Measurements from ENCODE around the gene CAMLG.

The CAMLG gene

GRCh38 chr5:134784241-134784920 is 46.0 kb downstream of the CAMLG start:
- no peak for DNase-seq

DNA sequence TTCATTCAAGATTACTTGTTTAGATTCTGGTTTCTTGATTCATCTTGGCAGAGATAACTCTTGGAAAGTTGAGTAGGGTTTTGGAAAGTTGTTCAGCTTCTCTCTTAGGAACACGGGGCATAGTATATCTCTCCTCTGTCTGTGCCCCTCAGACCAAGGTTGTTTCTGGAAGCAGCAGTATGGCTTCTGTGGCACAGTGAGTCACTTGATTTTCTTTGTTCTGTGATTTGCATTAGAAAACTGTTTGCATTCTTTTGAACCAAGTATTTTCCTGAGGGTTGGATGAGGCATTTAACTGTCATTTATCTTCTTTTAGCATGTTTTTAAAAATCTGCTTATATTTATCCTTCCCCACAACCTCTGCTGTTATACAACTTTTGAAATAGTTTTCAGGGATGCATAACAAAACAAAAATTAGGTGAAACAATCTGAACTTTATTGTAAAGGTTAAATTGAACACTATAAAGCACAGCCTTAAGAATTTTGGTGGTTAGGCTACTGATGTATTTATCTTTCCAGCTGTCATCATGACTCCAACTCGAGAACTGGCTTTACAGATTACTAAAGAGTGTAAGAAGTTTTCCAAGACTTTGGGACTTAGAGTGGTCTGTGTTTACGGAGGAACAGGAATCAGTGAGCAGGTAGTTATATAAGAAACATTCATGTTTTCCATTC is 46.7 kb downstream of the CAMLG start:
- DNase-seq, result no peak

- no peak for DNase-seq
These were observed 49.3 kb downstream of the CAMLG start for GRCh38 chr5:134787692-134788091.

DNA sequence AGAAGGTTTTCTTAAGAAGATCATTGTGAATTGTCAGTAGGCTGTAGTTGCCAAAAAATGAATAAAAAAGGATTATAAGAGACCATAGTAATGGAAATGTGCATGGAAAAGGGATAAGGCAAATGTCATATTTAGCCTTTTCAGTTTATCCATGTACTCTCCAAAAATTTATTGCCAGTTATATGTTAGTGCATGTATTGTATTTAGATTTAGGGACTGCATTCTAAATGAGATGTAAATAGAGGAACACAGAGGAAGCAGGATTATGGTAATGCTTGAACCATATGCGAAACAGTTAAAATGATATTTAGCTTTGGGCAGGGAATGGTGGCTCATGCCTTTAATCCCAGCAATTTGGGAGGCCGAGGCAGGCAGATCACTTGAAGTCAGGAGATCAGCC is 53.2 kb downstream of the CAMLG start:
- DNase-seq, result no peak

- no peak for DNase-seq
These were observed 53.9 kb downstream of the CAMLG start for GRCh38 chr5:134792286-134792685.

DNA sequence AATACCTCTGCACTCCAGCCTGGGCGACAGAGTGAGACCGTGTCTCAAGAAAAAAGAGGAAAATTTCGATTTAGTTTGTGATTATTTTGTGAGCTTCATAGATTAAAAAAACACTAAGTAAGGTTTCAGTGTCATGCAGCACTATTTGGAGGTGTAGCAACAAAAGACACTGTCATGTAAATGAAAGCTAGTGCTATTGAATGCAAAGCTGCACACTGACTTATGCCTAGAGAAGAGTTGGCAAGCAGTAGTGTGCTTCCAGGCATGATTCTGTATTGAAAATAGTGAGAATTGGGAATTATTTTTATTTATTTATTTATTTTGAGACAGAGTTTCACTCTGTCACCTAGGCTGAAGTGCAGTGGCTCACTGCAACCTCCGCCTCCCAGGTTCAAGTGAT is 54.8 kb downstream of the CAMLG start:
- no peak for DNase-seq

DNA sequence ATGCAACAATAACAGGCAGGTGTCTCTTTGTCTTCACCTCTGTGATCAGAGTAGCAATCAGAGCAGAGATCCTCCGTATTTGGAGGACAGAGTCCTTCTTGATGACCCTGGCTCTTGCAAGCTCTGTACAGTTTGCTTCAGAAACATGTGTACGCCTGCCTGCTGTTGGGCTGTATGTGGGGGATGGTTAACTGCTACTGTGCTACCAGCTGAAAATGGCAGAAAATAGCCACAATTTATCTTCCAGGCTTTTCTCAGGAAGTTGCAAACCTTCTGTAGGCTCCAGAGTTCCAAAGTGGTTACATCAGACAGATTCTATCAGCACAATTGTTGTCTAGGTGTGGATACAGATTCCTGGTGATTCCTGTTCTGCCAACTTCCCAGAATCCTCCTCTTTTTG is 55.7 kb downstream of the CAMLG start:
- no peak for DNase-seq

GRCh38 chr5:134794819-134795218 is 56.5 kb downstream of the CAMLG start:
- DNase-seq, result no peak

- no peak for DNase-seq
These were observed 60.1 kb downstream of the CAMLG start for GRCh38 chr5:134798468-134798867.
